Stimulated activated CD8-positive, alpha-beta memory T cell treated with anti-CD3 and anti-CD28 coated beads, Interleukin-4, amount 100 ng/mL, for 4 hours (primary cell): ENCODE results near the gene PRR5.

Experiments used
- DNase-seq, 2 donors: peaks; one replicate each; pipeline ENCODE4 v3.0.0-alpha.2; 2020; ENCODE audit warnings: low read depth in 2 of 2, low spot score in 1 of 2

PRR5 gene

GRCh38 chr22:44782363-44782963 is 80.5 kb downstream of the PRR5 start:
- DNase-seq = no peak

GRCh38 chr22:44783091-44783490 is 81.1 kb downstream of the PRR5 start:
- no peak for DNase-seq

DNA sequence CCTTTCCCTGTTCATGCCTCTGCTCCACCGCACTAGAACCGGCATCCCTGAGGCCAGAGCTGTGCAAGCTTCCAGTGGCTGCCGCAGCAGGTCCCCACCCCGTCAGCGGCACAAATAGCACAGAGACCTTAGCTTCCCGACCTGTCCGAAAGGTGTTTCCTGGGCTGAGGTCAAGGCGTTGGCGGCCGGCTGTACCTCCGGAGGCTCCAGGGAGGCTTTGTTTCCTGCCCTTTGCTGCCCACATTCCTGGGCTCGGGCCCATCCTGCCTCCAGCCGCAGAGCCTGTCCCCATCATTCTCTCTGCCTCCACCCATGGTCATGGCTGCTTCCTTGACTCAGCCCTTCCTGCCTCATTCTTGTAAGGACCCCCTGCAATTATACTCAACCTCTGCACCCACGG is 81.6 kb downstream of the PRR5 start:
- DNase-seq = no peak

DNA sequence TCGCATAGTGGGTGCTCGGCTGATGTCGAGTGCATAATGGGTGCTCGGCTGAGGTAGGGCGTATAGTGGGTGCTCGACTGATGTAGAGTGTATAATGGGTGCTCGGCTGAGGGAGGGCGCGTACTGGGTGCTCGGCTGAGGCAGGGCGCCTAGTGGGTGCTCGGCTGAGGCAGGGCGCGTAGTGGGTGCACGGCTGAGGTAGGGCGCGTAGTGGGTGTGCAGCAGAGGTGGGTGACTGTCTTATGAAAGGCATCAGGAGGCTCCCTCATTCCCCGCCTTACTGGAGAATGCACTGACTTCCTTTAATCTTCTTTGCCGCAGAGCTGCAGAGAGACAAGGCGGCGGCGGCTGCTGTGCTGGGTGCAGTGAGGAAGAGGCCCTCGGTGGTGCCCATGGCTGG is 84.1 kb downstream of the PRR5 start:
- DNase-seq = no peak

- no peak for DNase-seq
These were observed 84.6 kb downstream of the PRR5 start for GRCh38 chr22:44786610-44787009.
